Measurements from ENCODE around the gene SLK. TPM values are rescaled to one million over a fixed set of nuclear protein-coding genes. Genes with fewer than 3 reads are reported as not detected.

The SLK gene
- total RNA-seq, 2 donors from 2014 or later, result 38.3 to 91.2 TPM

DNA sequence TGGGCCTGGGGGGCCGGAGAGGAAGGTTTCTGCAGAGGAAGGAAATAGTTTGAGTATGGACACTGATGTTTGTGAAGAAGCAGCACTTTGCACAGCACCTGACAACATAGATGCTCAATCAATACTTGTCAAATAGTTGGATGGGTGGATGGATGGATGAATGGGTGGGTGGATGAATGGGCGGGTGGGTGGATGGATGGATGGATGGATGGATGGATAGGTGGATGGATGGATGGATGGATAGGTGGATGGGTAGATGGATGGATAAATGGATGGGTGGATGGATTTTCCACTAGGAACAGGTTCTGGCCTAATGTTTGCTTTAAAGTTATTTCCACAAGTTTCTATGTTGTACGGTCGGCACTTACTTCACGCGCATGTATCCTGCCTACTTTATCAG lies 73.4 kb downstream of the SLK start:
- Histone ChIP-seq H3K9me3 (no peaks in the 10 kb centered on the region), H3K4me3 (no peak overlapping the region), H3K27me3 (replicated peaks; ENCODE audit: insufficient read depth) (no peaks in the 10 kb centered on the region), H3K4me1 (ENCODE audit: control insufficient read depth in 1 of 2, low read depth in 2 of 2) (no peaks in the 10 kb centered on the region), H3K36me3 (no peaks in the 10 kb centered on the region), H3K27ac (no peak overlapping the region)
- TF ChIP-seq CTCF (IDR thresholded peaks at IDR 0.05), result no peak
- DNase-seq (ENCODE audit: low spot score) (no peak), ATAC-seq (ENCODE audit: insufficient number of reproducible peaks, low FRiP score, low read depth) (no peak)

- Histone ChIP-seq H3K9me3 (no peaks in the 10 kb centered on the region), H3K4me3 (no peak overlapping the region), H3K4me1 (ENCODE audit: control insufficient read depth in 1 of 2, low read depth in 2 of 2) (no peaks in the 10 kb centered on the region), H3K27ac (no peak overlapping the region), H3K36me3 (no peaks in the 10 kb centered on the region), H3K27me3 (replicated peaks; ENCODE audit: insufficient read depth) (no peaks in the 10 kb centered on the region)
- no peak for TF ChIP-seq CTCF (IDR thresholded peaks at IDR 0.05)
- no peak for DNase-seq (ENCODE audit: low spot score)
- no peak for ATAC-seq (ENCODE audit: insufficient number of reproducible peaks, low FRiP score, low read depth)
Observed at GRCh38 chr10:104040862-104041789, 74.2 kb downstream of the SLK start.

GRCh38 chr10:104041891-104042535 lies 75.1 kb downstream of the SLK start:
- Histone ChIP-seq H3K9me3 (no peaks in the 10 kb centered on the region), H3K27ac (no peak overlapping the region), H3K4me3 (no peak overlapping the region), H3K27me3 (replicated peaks; ENCODE audit: insufficient read depth) (no peaks in the 10 kb centered on the region), H3K4me1 (ENCODE audit: control insufficient read depth in 1 of 2, low read depth in 2 of 2) (no peaks in the 10 kb centered on the region), H3K36me3 (no peaks in the 10 kb centered on the region)
- no peak for ATAC-seq (ENCODE audit: insufficient number of reproducible peaks, low FRiP score, low read depth)
- DNase-seq (ENCODE audit: low spot score), result no peak
- no peak for TF ChIP-seq CTCF (IDR thresholded peaks at IDR 0.05)

DNA sequence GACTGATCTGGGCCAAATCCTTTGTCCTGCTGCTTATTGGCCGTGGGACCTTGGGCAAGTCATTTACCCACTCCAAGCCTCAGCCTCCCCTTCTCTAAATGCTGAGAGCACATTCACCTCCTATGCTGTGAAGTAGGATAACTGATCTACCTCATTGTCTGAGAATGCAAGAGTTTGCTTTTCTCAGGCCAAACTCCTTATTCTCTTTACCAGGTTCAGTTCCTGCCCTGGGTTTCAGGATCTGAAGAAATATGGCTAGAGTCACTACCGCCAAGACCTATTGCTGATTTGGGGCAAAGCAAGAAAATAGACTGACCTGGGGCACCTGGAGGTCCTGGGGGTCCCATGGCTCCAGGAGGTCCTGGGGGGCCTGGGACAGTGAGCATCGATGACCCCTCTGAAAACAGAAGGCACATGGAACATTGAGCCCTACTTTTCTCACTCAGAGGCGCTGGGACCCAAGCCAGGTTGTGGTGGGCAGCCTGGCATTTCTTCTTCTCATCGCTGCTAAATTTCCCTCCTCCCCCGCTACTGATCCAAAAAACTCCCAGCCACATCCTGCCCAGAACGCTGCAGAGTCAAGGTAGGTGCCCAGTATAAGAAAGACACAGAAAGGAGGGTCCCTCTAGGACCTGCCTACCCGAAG lies 76.4 kb downstream of the SLK start:
- no peak for TF ChIP-seq CTCF (IDR thresholded peaks at IDR 0.05)
- DNase-seq (ENCODE audit: low spot score) (no peak), ATAC-seq (ENCODE audit: insufficient number of reproducible peaks, low FRiP score, low read depth) (no peak)
- no peaks in the 10 kb centered on the region for H3K27me3 ChIP-seq (replicated peaks; ENCODE audit: insufficient read depth)
- H3K36me3 ChIP-seq, result no peaks in the 10 kb centered on the region
- no peak overlapping the region for H3K27ac ChIP-seq
- no peaks in the 10 kb centered on the region for H3K4me1 ChIP-seq (ENCODE audit: control insufficient read depth in 1 of 2, low read depth in 2 of 2)
- H3K9me3 ChIP-seq, result no peaks in the 10 kb centered on the region
- no peak overlapping the region for H3K4me3 ChIP-seq

- TF ChIP-seq CTCF (IDR thresholded peaks at IDR 0.05), result no peak
- H3K27ac ChIP-seq, result no peak overlapping the region
- no peak for DNase-seq (ENCODE audit: low spot score)
- H3K36me3 ChIP-seq, result no peaks in the 10 kb centered on the region
- no peaks in the 10 kb centered on the region for H3K4me1 ChIP-seq (ENCODE audit: control insufficient read depth in 1 of 2, low read depth in 2 of 2)
- no peak for ATAC-seq (ENCODE audit: insufficient number of reproducible peaks, low FRiP score, low read depth)
- H3K27me3 ChIP-seq (replicated peaks; ENCODE audit: insufficient read depth), result no peaks in the 10 kb centered on the region
- H3K4me3 ChIP-seq, result no peak overlapping the region
- H3K9me3 ChIP-seq, result no peaks in the 10 kb centered on the region
Observed at GRCh38 chr10:104043854-104044253, 76.9 kb downstream of the SLK start.
